Thyroid gland (tissue), 4 donors: ENCODE results near the gene POLR3H. TPM values are rescaled to one million over a fixed set of nuclear protein-coding genes. Genes with fewer than 3 reads are reported as not detected.

Experiments
- DNase-seq, 2 donors: peaks; one replicate each; pipeline ENCODE4 v3.0.0-alpha.2; 2019
- H3K27ac ChIP-seq, 3 donors: fragments of 200-600 bp; sonication (generic); 1 replicate in 2 of 3; 2 replicates in 1 of 3; pipeline ENCODE4 v1.5.1; 2016 to 2019; ENCODE audit warnings: mild to moderate bottlenecking in 1 of 3, moderate library complexity in 1 of 3
- H3K27me3 ChIP-seq: fragments of 200-600 bp; sonication (generic); one replicate; pipeline ENCODE4 v1.5.1; 2019
- H3K36me3 ChIP-seq, 2 donors: fragments of 200-600 bp; sonication (generic); one replicate each; pipeline ENCODE4 v1.5.1; 2016 to 2019
- H3K4me1 ChIP-seq, 2 donors: fragments of 200-600 bp; sonication (generic); one replicate each; pipeline ENCODE4 v1.5.1; 2017 to 2019
- H3K4me3 ChIP-seq, 3 donors: fragments of 200-600 bp; sonication (generic); replicated peaks in 1 of 3; 1 replicate in 2 of 3; 2 replicates in 1 of 3; pipeline ENCODE4 v1.5.1; 2016; ENCODE audit warnings: mild to moderate bottlenecking in 1 of 3
- H3K9me3 ChIP-seq: fragments of 200-600 bp; sonication (generic); one replicate; pipeline ENCODE4 v1.5.1; 2017
- POLR2A ChIP-seq, 2 donors: fragments of 450-650 bp; IDR thresholded peaks; one replicate each; pipeline ENCODE4 v1.6.1; 2017; ENCODE audit warnings: antibody characterized with exemption in 2 of 2, mild to moderate bottlenecking in 2 of 2, moderate library complexity in 1 of 2
- WGBS, 2 donors: methylation state at CpG; one replicate each; pipeline ENCODE4 v1.1.5; 2017; 5-methylcytosine and 5-hydroxymethylcytosine counted together
- intact Hi-C: fragments of 100-400 bp; cut with DNase I; formaldehyde crosslinking; loops from one replicate; pipeline ENCODE4 v1.15.1; 2023
- total RNA-seq, 4 donors: library from RNA; depleted of rRNA; stranded (reverse); fragments of >200 nt; gene quantifications; one replicate each; pipeline ENCODE4 v1.2.3, GENCODE V29; 2016
- TF ChIP-seq, protein P1 (sequence below), 6 experiments: fragments of 200-600 bp in 3 of 6; fragments of 450-650 bp in 3 of 6; sonication (generic) in 3 of 6; IDR thresholded peaks; one replicate each; pipeline ENCODE4 v1.5.1; 2016 to 2019; ENCODE audit warnings: antibody characterized with exemption in 6 of 6, mild to moderate bottlenecking in 2 of 6, inconsistent platforms in 1 of 6, moderate library complexity in 1 of 6

POLR3H gene
- total RNA-seq, 4 donors from 2014 or later, result 20.6 to 27.3 (median 25.3) TPM

DNA sequence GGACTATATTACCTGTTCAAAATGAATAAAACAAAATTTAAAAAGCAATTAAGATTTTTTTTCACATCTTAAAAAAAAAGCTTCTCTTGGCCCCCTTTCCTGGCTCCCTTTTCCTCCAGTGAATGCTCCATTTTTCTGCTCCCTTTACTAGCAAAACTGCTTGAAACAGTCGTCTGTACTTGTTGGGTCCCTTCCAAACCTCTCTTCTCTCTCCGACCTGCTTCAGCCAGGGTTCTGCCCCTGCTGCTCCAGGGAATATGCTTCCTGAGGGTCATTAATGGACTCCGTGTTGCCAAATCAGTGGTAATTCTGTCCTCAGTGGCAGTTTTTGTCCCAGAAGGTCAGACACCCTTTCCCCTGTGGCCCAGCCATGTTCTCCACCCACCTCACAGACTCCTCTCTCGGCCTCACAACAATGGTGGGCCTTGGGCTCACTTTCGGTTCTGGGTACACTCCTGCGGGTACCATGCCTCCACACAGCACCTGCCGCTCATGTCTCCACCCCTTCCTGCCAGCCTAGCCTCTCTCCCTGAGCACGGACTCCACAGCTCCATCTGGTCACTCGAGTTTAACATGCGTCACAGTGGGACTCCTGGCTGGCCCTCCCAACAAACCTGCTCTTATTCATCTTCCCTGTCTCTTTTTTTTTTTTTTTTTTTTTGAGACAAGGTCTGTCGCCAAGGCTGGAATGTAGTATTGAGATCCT is 7.8 kb upstream of the POLR3H start:
- intact Hi-C loops, result no loop called here
- DNase-seq, result no peak
- Histone ChIP-seq H3K9me3 (no peaks in the 10 kb centered on the region), H3K4me3 (no peak overlapping the region), H3K4me1 (peaks cover 0 to 12% of the 10 kb centered on the region in 2 donors), H3K27me3 (no peaks in the 10 kb centered on the region), H3K27ac (no peak overlapping the region), H3K36me3 (no peaks in the 10 kb centered on the region)
- TF ChIP-seq POLR2A (IDR thresholded peaks at IDR 0.05), result no peak
- TF ChIP-seq, protein P1, sequence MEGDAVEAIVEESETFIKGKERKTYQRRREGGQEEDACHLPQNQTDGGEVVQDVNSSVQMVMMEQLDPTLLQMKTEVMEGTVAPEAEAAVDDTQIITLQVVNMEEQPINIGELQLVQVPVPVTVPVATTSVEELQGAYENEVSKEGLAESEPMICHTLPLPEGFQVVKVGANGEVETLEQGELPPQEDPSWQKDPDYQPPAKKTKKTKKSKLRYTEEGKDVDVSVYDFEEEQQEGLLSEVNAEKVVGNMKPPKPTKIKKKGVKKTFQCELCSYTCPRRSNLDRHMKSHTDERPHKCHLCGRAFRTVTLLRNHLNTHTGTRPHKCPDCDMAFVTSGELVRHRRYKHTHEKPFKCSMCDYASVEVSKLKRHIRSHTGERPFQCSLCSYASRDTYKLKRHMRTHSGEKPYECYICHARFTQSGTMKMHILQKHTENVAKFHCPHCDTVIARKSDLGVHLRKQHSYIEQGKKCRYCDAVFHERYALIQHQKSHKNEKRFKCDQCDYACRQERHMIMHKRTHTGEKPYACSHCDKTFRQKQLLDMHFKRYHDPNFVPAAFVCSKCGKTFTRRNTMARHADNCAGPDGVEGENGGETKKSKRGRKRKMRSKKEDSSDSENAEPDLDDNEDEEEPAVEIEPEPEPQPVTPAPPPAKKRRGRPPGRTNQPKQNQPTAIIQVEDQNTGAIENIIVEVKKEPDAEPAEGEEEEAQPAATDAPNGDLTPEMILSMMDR (IDR thresholded peaks at IDR 0.05), result no peak
- 61 to 71% methylated on average over 11 of the region's 11 CpGs for WGBS, 2 donors

DNA sequence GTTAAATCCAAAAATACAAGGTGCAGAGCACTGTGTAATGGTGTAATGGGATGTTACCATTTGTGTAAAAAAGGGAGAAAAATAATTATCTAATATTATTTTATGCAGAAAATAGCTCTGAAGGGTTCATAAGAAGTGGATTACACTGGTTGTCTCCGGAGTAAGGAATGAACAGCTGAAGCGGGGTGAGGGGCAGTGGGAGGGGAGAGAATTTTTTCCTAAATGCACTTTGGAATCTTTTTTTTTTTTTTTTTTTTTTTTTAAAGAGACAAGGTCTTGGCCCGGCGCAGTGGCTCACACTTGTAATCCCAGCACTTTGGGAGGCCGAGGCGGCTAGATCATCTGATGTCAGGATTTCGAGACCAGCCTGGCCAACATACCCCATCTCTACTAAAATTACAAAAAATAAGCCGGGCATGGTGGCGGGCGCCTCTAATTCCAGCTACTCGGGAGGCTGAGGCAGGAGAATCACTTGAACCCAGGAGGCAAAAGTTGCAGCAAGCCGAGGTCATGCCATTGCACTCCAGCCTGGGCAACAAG is 6.8 kb upstream of the POLR3H start:
- H3K36me3 ChIP-seq, result no peaks in the 10 kb centered on the region
- no peak overlapping the region for H3K4me3 ChIP-seq
- no peaks in the 10 kb centered on the region for H3K9me3 ChIP-seq
- no peak for TF ChIP-seq POLR2A (IDR thresholded peaks at IDR 0.05)
- TF ChIP-seq, protein P1 (IDR thresholded peaks at IDR 0.05), result no peak
- no peak for DNase-seq
- H3K4me1 ChIP-seq, result peaks cover 0 to 9% of the 10 kb centered on the region in 2 donors
- H3K27ac ChIP-seq, result no peak overlapping the region
- no peaks in the 10 kb centered on the region for H3K27me3 ChIP-seq
- 87 to 90% methylated on average over 12 of the region's 12 CpGs for WGBS, 2 donors
- intact Hi-C loops, result no loop called here

DNA sequence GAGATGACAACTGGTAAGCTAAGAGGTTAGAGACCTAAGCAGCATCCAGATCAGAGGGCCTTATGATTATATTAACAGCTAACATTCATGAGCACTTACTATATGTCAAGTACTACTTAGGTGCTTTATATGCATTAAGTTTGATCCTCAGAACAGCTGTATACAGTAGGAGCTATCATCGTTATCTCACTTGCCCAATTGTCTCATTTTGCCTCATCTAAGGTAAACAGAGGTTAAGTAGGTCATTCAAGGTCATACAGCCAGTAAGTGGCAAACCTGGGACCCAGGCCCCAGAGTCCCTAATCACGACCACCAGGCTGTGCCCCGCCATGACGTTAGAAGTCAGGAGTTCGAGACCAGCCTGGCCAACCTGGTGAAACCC is 4.6 kb upstream of the POLR3H start:
- Histone ChIP-seq H3K4me1 (peaks cover 4 to 11% of the 10 kb centered on the region in 2 donors), H3K9me3 (no peaks in the 10 kb centered on the region), H3K4me3 (no peak overlapping the region), H3K27ac (no peak overlapping the region), H3K27me3 (no peaks in the 10 kb centered on the region), H3K36me3 (no peaks in the 10 kb centered on the region)
- intact Hi-C loops, result no loop called here
- WGBS, 2 donors, result 83 to 89% methylated on average over 5 of the region's 5 CpGs
- no peak for DNase-seq
- TF ChIP-seq, protein P1 (IDR thresholded peaks at IDR 0.05), result no peak
- no peak for TF ChIP-seq POLR2A (IDR thresholded peaks at IDR 0.05)

DNA sequence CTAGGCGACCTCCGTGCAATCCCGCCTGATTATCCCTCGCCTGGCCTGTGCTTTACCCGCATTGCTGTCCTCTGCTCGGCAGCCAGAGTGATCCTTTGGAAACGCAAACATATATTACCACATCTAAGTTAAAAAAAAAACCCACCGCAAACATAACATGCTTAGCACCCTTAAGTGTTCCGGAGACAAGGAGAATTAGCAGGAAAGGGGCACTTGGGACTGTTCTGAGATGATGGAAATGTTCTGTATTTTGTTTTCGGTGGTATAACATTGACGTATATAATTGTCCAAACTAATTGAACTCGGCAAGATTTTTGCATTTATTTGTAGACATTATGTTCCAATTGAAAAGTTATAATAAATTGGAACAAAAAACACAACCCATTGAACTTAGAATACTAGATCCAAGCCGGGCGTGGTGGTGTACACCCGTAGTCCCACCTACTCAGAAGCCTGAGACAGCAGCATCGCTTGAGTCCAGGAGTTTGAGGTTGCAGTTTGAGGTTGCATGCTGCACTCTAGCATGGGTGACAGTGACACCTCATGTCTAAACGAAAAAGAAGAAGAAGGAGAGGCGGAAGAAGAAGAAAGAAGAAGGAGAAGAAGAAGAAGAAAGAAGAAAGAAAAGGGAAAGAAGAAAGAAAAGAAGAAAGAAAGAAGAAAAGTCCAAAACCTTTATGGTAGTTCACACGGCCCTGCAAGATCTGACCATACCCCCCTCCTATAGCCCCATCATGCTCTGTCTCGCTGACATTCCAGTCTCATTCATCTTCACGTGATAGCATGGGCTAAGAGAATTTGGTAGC is 604 bp upstream of the POLR3H start:
- Histone ChIP-seq H3K36me3 (no peaks in the 10 kb centered on the region), H3K27me3 (no peaks in the 10 kb centered on the region), H3K9me3 (no peaks in the 10 kb centered on the region), H3K27ac (peak overlapping the region in 1 of 3 donors; percentile 89), H3K4me1 (peaks cover 16 to 26% of the 10 kb centered on the region in 2 donors), H3K4me3 (peak overlapping the region in 1 of 3 donors; percentile 77)
- intact Hi-C loops, result loop anchor here (5.0 kb wide), 1 partner anchor 52 kb away; no protein-coding TSS in a partner anchor
- no peak for DNase-seq
- TF ChIP-seq POLR2A (IDR thresholded peaks at IDR 0.05), result no peak
- TF ChIP-seq, protein P1 (IDR thresholded peaks at IDR 0.05), result no peak
- 29 to 30% methylated on average over 17 to 21 of the region's 21 CpGs for WGBS, 2 donors
